HG03039 (cell line): ENCODE results near the gene PIGR.

ENCODE experiments used
- ATAC-seq: cut with Tn5 transposase; IDR thresholded peaks from one replicate; pipeline ENCODE4 v1.9.1; 2021; ENCODE audit warnings: mild to moderate bottlenecking, moderate library complexity; ENCODE audit not compliant: unreplicated experiment

Gene PIGR

GRCh38 chr1:206893380-206893779, 52.9 kb downstream of the PIGR start:
- ATAC-seq, result no peak

GRCh38 chr1:206892351-206892984, 53.8 kb downstream of the PIGR start:
- no peak for ATAC-seq

- ATAC-seq, result no peak
Observed at GRCh38 chr1:206891412-206891811, 54.9 kb downstream of the PIGR start.

- no peak for ATAC-seq
Observed at GRCh38 chr1:206890125-206891060, 55.9 kb downstream of the PIGR start.

GRCh38 chr1:206887701-206888100, 58.6 kb downstream of the PIGR start:
- ATAC-seq, result no peak

- ATAC-seq, result no peak
Observed at GRCh38 chr1:206886831-206887230, 59.4 kb downstream of the PIGR start.

GRCh38 chr1:206885341-206886060, 60.8 kb downstream of the PIGR start:
- ATAC-seq, result no peak

- ATAC-seq, result no peak
Observed at GRCh38 chr1:206883876-206884275, 62.4 kb downstream of the PIGR start.

GRCh38 chr1:206883160-206883559, 63.1 kb downstream of the PIGR start:
- ATAC-seq, result no peak

- no peak for ATAC-seq
Observed at GRCh38 chr1:206882555-206882954, 63.7 kb downstream of the PIGR start.

GRCh38 chr1:206880314-206880713, 66.0 kb downstream of the PIGR start:
- ATAC-seq, result no peak
